Uterus (tissue), 4 donors: Measurements from ENCODE around the gene CBARP. TPM values are rescaled to one million over a fixed set of nuclear protein-coding genes. Genes with fewer than 3 reads are reported as not detected.
A peak's percentile ranks its signal among the peaks of the same experiment; 100 is the strongest.

Source experiments
- DNase-seq, 2 donors: peaks; one replicate each; pipeline ENCODE4 v3.0.0-alpha.2; 2019 to 2020
- H3K27ac ChIP-seq, 2 donors: fragments of 200-600 bp; sonication (generic); 1 replicate in 1 of 2; 2 replicates in 1 of 2; pipeline ENCODE4 v1.5.1; 2016 to 2018
- H3K27me3 ChIP-seq, 2 donors: fragments of 200-600 bp; sonication (generic); one replicate each; pipeline ENCODE4 v1.5.1; 2018 to 2019; ENCODE audit warnings: control low read depth in 1 of 2
- H3K36me3 ChIP-seq, 2 donors: fragments of 200-600 bp; sonication (generic); one replicate each; pipeline ENCODE4 v1.5.1; 2019; ENCODE audit warnings: control low read depth in 1 of 2
- H3K4me1 ChIP-seq, 2 donors: fragments of 200-600 bp; sonication (generic); one replicate each; pipeline ENCODE4 v1.5.1; 2018 to 2019; ENCODE audit warnings: control low read depth in 1 of 2
- H3K4me3 ChIP-seq, 2 donors: fragments of 200-600 bp; sonication (generic); 1 replicate in 1 of 2; 2 replicates in 1 of 2; pipeline ENCODE4 v1.5.1; 2018 to 2019; ENCODE audit warnings: mild to moderate bottlenecking in 1 of 2
- H3K9me3 ChIP-seq, 2 donors: fragments of 200-600 bp; sonication (generic); one replicate each; pipeline ENCODE4 v1.5.1; 2019; ENCODE audit warnings: control low read depth in 1 of 2
- POLR2A ChIP-seq, 2 donors: fragments of 450-650 bp; IDR thresholded peaks; one replicate each; pipeline ENCODE4 v1.6.1; 2016; ENCODE audit warnings: antibody characterized with exemption in 2 of 2, mild to moderate bottlenecking in 1 of 2, moderate library complexity in 1 of 2
- intact Hi-C: fragments of 100-400 bp; cut with DNase I; formaldehyde crosslinking; loops from one replicate; pipeline ENCODE4 v1.15.1; 2023; ENCODE audit warnings: low total_unique reads
- total RNA-seq, 4 donors: library from RNA; depleted of rRNA in 3 of 4; stranded (reverse); fragments of >200 nt in 3 of 4; gene quantifications; one replicate each; pipeline versions ENCODE4 v1.1.0 to v1.2.4, GENCODE V29; 2014 to 2023
- TF ChIP-seq, protein P1 (sequence below), 4 experiments: fragments of 200-600 bp in 2 of 4; fragments of 450-650 bp in 2 of 4; sonication (generic) in 2 of 4; IDR thresholded peaks; one replicate each; pipeline ENCODE4 v1.5.1; 2016 to 2019; ENCODE audit warnings: antibody characterized with exemption in 4 of 4, mild to moderate bottlenecking in 2 of 4, moderate library complexity in 1 of 4
- donor health status: DM: yes; HTN: yes; CAD: no.

The CBARP gene
- total RNA-seq, 4 donors from 2014 or later: 0.26 to 1.5 (median 1.0) TPM; not detected in 1

DNA sequence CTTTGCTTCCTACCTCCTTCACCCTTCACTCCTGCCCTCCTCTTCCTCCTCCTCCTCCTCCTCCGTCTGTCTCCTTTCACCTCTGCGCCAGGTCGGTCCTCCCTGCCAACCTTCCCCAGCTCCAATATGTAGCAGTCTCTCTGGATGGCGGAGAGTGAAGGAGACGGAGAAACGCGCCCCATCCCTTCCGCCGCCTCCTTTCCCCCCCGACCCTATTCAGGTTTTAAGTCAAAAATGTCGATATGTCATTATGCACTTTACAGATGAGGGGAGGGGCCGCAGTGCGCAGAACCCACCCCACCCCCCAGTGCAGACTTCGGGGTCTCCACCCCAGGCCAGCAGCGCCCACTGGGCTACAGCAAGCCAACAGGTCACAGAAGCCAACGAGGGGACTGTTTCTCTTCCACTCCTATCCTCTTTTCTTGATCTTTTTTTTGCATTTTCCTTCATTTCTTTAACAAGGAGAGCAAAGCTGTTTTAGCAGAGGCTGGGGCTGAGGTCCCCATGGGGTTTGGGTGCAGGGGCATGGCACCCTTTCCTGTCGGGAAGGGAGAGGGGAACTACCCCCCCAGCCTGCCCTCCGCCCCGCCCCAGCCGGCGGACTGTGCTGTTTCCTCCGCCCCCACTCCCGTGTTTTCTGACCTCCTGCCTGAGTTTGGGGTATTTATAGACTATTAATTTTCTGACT is 19.8 kb upstream of the CBARP start:
- peaks cover 12 to 62% of the 10 kb centered on the region in 2 donors for H3K4me1 ChIP-seq

DNA sequence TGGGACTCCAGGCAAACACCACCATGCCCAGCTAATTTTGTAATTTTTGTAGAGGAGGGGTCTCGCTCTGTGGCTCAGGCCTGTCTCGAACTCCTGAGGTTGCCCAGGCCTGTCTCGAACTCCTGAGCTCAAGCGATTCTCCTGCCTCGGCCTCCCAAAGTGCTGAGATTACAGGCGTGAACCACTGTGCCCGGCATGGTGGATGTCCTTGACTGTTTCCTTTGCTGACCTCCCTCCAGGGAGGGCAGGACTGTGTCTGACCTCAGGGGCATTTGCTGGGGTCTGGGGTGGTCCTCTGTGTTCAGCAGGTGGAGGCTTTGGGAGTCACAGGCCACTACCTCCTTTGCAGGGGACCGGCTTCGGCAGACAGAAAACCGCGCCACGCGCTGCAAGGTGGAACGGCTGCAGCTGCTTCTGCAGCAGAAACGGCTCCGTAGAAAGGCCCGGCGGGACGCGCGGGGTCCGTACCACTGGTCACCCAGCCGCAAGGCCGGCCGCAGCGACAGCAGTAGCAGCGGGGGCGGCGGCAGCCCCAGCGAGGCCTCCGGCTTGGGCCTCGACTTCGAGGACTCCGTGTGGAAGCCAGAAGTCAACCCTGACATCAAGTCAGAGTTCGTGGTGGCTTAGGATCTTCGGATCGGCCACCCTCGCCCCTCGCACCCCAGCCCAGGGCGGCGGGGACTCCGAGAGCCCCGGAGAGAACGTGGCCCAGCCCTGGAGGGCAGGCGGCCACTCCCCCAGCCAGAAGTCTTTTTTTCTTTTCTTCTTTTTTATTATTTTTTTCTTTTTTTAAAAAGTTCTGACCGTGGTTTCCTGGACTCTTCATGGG is 19.1 kb upstream of the CBARP start:
- no peaks in the 10 kb centered on the region for H3K36me3 ChIP-seq
- intact Hi-C loops: no loop called here
- H3K4me3 ChIP-seq: no peak overlapping the region
- H3K9me3 ChIP-seq: no peaks in the 10 kb centered on the region
- DNase-seq: no peak
- H3K4me1 ChIP-seq: peaks cover 12 to 54% of the 10 kb centered on the region in 2 donors
- TF ChIP-seq POLR2A (IDR thresholded peaks at IDR 0.05): no peak
- TF ChIP-seq, protein P1, sequence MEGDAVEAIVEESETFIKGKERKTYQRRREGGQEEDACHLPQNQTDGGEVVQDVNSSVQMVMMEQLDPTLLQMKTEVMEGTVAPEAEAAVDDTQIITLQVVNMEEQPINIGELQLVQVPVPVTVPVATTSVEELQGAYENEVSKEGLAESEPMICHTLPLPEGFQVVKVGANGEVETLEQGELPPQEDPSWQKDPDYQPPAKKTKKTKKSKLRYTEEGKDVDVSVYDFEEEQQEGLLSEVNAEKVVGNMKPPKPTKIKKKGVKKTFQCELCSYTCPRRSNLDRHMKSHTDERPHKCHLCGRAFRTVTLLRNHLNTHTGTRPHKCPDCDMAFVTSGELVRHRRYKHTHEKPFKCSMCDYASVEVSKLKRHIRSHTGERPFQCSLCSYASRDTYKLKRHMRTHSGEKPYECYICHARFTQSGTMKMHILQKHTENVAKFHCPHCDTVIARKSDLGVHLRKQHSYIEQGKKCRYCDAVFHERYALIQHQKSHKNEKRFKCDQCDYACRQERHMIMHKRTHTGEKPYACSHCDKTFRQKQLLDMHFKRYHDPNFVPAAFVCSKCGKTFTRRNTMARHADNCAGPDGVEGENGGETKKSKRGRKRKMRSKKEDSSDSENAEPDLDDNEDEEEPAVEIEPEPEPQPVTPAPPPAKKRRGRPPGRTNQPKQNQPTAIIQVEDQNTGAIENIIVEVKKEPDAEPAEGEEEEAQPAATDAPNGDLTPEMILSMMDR (IDR thresholded peaks at IDR 0.05): no peak
- peak overlapping the region; percentile 94 to 95 for H3K27ac ChIP-seq
- H3K27me3 ChIP-seq: no peaks in the 10 kb centered on the region

More for the DNA sequence above, 19.8 kb upstream of the CBARP start:
- Histone ChIP-seq H3K36me3 (no peaks in the 10 kb centered on the region), H3K4me3 (no peak overlapping the region), H3K9me3 (no peaks in the 10 kb centered on the region), H3K27ac (peak overlapping the region; percentile 94 to 95), H3K27me3 (no peaks in the 10 kb centered on the region)
- TF ChIP-seq, protein P1 (IDR thresholded peaks at IDR 0.05): no peak
- no peak for TF ChIP-seq POLR2A (IDR thresholded peaks at IDR 0.05)
- no peak for DNase-seq
- intact Hi-C loops: no loop called here

DNA sequence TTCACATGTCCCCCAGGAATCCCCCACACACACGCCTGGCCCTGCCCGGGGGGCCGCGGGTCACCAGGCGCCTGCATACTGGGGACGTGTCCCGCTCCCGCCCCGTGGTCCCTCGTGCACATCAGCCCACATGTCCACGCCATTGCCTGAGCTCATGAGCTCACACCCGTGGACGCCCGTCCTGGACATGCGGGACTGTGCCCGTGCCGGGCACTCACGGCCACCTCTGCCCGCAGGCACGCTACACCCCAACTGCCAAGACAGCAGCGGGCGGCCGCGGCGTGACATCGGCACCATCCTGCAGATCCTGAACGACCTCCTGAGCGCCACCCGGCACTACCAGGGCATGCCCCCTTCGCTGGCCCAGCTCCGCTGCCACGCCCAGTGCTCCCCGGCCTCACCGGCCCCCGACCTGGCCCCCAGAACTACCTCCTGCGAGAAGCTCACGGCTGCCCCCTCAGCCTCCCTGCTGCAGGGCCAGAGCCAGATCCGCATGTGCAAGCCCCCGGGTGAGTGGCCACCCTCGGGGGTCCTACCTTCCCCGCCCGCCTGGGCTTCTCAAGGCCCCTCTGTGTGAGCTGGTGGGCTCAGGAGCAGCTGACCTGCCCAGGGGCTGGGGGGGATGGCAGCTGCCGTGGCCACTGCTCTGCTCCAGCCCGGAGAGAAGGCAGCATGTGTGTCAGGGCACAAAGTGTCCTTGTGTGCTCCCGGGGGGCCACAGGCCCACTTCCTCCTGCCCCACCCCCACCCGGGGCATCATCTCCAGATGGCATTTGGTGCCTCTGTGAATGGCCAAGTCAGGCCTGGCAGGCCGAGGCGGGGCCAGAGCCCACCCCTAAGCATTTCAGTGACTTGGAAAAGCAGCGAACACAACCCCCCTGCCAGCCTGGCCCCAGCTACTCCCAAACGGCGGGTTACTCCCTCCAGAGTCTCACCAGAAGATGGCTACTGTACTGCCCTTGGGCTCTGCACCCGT is 17.7 kb upstream of the CBARP start:
- TF ChIP-seq POLR2A (IDR thresholded peaks at IDR 0.05): no peak
- TF ChIP-seq, protein P1 (IDR thresholded peaks at IDR 0.05): no peak
- intact Hi-C loops: no loop called here
- no peaks in the 10 kb centered on the region for H3K9me3 ChIP-seq
- no peaks in the 10 kb centered on the region for H3K27me3 ChIP-seq
- no peak for DNase-seq
- H3K4me1 ChIP-seq: peaks cover 10 to 53% of the 10 kb centered on the region in 2 donors
- H3K36me3 ChIP-seq: no peaks in the 10 kb centered on the region
- no peak overlapping the region for H3K4me3 ChIP-seq
- H3K27ac ChIP-seq: peak overlapping the region; percentile 96 to 98

DNA sequence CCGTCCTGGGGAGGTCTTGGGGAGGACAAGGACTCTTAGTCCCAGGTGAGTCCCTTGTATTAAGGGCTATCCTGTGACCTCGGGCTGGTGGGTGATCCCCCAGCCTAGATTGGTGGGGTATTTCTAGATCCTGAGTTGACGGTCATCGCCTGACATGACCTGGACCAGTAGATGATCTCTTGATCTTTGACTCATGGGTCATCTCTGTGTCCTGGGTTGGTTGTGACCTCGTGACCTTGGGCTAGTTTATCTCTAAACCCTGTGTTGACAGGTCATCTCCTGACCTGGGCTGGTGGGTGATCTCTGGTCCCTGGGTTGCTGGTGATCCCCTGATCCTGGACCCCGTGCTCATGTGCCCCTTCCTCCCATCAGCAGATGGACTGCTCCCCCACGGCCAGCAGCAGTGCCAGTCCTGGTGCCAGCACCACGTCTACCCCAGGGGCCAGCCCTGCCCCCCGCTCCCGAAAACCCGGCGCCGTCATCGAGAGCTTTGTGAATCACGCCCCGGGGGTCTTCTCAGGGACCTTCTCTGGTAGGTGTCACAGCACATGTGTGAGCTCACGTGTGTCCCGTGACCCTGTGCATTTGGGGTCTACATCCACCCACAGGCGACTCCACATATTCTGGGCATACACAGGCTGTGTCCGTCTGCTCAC is 16.9 kb upstream of the CBARP start:
- no peak for TF ChIP-seq POLR2A (IDR thresholded peaks at IDR 0.05)
- TF ChIP-seq, protein P1 (IDR thresholded peaks at IDR 0.05): no peak
- Histone ChIP-seq H3K4me1 (peaks cover 2 to 45% of the 10 kb centered on the region in 2 donors), H3K36me3 (no peaks in the 10 kb centered on the region), H3K4me3 (no peak overlapping the region), H3K27me3 (no peaks in the 10 kb centered on the region), H3K9me3 (no peaks in the 10 kb centered on the region), H3K27ac (peak overlapping the region; percentile 96 to 98)
- DNase-seq: no peak
- intact Hi-C loops: no loop called here
